Measurements from ENCODE around the gene UBE2J2. TPM values are rescaled to one million over a fixed set of nuclear protein-coding genes. Genes with fewer than 3 reads are reported as not detected.

UBE2J2 gene
- total and polyA plus RNA-seq, 2 donors (not counting 3 experiments of a cell fraction or from before 2014, with no cell fraction given): 60.7 to 80.7 TPM

DNA sequence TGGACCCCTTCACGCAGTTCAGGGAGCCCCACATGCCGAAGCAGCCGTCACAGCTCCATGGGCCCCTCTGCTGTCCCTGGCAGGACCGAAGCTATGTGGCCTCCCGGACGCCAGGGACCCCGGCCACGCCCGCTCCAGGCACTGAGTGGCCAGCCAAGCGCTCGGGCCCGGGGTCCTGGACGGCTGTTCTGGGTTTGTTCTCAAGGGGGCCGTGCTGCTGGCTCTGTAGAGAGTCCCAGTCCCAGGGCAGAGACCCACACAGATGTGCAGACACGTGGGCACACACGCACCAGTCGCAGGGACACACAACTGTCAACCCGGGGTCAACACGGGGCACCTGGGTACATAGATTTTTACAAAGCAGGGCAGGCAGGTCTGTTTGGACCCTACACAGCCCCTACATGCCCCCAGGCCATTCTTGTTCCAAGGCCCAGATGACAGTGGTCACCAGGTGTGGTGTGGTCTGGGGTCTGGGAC, 34.9 kb downstream of the UBE2J2 start:
- no peaks in the 10 kb centered on the region for H3K4me1 ChIP-seq (ENCODE audit: control insufficient read depth, extremely low read depth, insufficient read depth, low read length)
- no peak for TF ChIP-seq EZH2 (IDR thresholded peaks at IDR 0.05; ENCODE audit: borderline replicate concordance, low read depth, low read length, severe bottlenecking)
- TF ChIP-seq GATA2 (IDR thresholded peaks at IDR 0.05; ENCODE audit: insufficient read depth, insufficient read length, low read depth, low read length): no peak
- TF ChIP-seq, protein P1, sequence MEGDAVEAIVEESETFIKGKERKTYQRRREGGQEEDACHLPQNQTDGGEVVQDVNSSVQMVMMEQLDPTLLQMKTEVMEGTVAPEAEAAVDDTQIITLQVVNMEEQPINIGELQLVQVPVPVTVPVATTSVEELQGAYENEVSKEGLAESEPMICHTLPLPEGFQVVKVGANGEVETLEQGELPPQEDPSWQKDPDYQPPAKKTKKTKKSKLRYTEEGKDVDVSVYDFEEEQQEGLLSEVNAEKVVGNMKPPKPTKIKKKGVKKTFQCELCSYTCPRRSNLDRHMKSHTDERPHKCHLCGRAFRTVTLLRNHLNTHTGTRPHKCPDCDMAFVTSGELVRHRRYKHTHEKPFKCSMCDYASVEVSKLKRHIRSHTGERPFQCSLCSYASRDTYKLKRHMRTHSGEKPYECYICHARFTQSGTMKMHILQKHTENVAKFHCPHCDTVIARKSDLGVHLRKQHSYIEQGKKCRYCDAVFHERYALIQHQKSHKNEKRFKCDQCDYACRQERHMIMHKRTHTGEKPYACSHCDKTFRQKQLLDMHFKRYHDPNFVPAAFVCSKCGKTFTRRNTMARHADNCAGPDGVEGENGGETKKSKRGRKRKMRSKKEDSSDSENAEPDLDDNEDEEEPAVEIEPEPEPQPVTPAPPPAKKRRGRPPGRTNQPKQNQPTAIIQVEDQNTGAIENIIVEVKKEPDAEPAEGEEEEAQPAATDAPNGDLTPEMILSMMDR (IDR thresholded peaks at IDR 0.05; ENCODE audit: extremely low read depth in 1 of 2, insufficient read depth in 1 of 2, low read depth in 1 of 2, low read length in 2 of 2): no peak
- TF ChIP-seq FOS (IDR thresholded peaks at IDR 0.05; ENCODE audit: borderline replicate concordance, insufficient read depth, low read length): no peak
- TF ChIP-seq POLR2A (IDR thresholded peaks at IDR 0.05; ENCODE audit: low read depth, low read length): no peak
- no TSS peak for BruUV-seq (replicated peaks)
- H3K27me3 ChIP-seq (ENCODE audit: control insufficient read depth in 2 of 2, insufficient read depth in 2 of 2, low read length in 2 of 2): no peaks in the 10 kb centered on the region
- no peak overlapping the region for H3K4me3 ChIP-seq (replicated peaks in 1 of 3; ENCODE audit: insufficient read depth in 1 of 3, low read depth in 1 of 3, low read length in 3 of 3)
- H3K9me1 ChIP-seq (replicated peaks; ENCODE audit: control insufficient read depth, extremely low read depth, insufficient read depth, low read length): no peaks in the 10 kb centered on the region
- H3K4me2 ChIP-seq (ENCODE audit: insufficient read depth, low read length): no peak overlapping the region
- intact Hi-C loops (cut with micrococcal nuclease) (no loop called here), dilution Hi-C loops (cut with MboI; ENCODE audit: extremely low pct_ligation_motif_present, low sequenced_read_pairs) (no loop called here)
- ChIA-PET POLR2A (no interaction called here), CTCF (interaction anchor here (1.1 to 1.3 kb wide), 2 partner anchors 52 to 116 kb away, joined by 3 to 9 read pairs; no protein-coding TSS in a partner anchor)
- H3K9me3 ChIP-seq (replicated peaks; ENCODE audit: control insufficient read depth, insufficient read depth, low read length): no peaks in the 10 kb centered on the region
- no peaks in the 10 kb centered on the region for H3K36me3 ChIP-seq (ENCODE audit: control insufficient read depth in 2 of 2, extremely low read depth in 1 of 2, insufficient read depth in 2 of 2, low read length in 2 of 2)
- no peak overlapping the region for H3K9ac ChIP-seq (replicated peaks; ENCODE audit: extremely low read depth, insufficient read depth, low read length)
- H4K20me1 ChIP-seq (replicated peaks; ENCODE audit: control insufficient read depth, extremely low read depth, insufficient read depth, low read length): no peaks in the 10 kb centered on the region
- FAIRE-seq (no peak), DNase-seq (ENCODE audit: low read depth, low spot score) (no peak)
- no peak overlapping the region for H3K27ac ChIP-seq (ENCODE audit: insufficient read depth, low read depth, low read length)
- peaks cover 7% of the 10 kb centered on the region for H3K79me2 ChIP-seq (ENCODE audit: control insufficient read depth, insufficient read depth, low read length)
- no peak overlapping the region for H2AFZ ChIP-seq (ENCODE audit: low read depth, low read length)
